Right ventricle myocardium inferior (tissue), 1 donor: ENCODE measurements around the gene FOXJ3. TPM values are rescaled to one million over a fixed set of nuclear protein-coding genes. Genes with fewer than 3 reads are reported as not detected.
A peak's percentile ranks its signal among the peaks of the same experiment; 100 is the strongest.
"Not testable (repeated sequence)": the region's sequence is repeated elsewhere in the genome, so short reads cannot be mapped to it uniquely, and the experiment has no call there.

ENCODE experiments used
- ATAC-seq: fragments of 200-7000 bp; cut with Tn5 transposase; one replicate; pipeline ENCODE4 v1.9.1; 2020; ENCODE audit warnings: mild to moderate bottlenecking, moderate library complexity
- DNase-seq: peaks from one replicate; pipeline ENCODE4 v3.0.0; 2021; ENCODE audit errors: missing footprints
- intact Hi-C: fragments of 100-400 bp; cut with DNase I; formaldehyde crosslinking; loops from one replicate; pipeline ENCODE4 v1.11.0; 2022
- total RNA-seq: library from RNA; stranded (reverse); fragmentation: NEBNext Ultra II Directional; extraction: Animal tissue kit (Norgen Biotek cat#: 25700); gene quantifications from one replicate; pipeline ENCODE4 v1.2.1, GENCODE V29; 2021
- donor health status: DM: no; HTN: yes; CAD: no; lungs with severe emphysema.

FOXJ3 gene
- total RNA-seq, 1 donor from 2014 or later: 37.9 TPM

- ATAC-seq: peak; percentile 85
- DNase-seq: no peak
- intact Hi-C loops: no loop called here
Measured at GRCh38 chr1:42214447-42214871, 120.6 kb downstream of the FOXJ3 start.

GRCh38 chr1:42211224-42211623 is 123.8 kb downstream of the FOXJ3 start:
- intact Hi-C loops: no loop called here
- DNase-seq (no peak), ATAC-seq (no peak)

GRCh38 chr1:42210421-42211133 is 124.5 kb downstream of the FOXJ3 start:
- intact Hi-C loops: no loop called here
- no peak for ATAC-seq

GRCh38 chr1:42209526-42210251 is 125.3 kb downstream of the FOXJ3 start:
- no peak for ATAC-seq
- DNase-seq: no peak

More at GRCh38 chr1:42210421-42211133, 124.5 kb downstream of the FOXJ3 start:
- no peak for DNase-seq

DNA sequence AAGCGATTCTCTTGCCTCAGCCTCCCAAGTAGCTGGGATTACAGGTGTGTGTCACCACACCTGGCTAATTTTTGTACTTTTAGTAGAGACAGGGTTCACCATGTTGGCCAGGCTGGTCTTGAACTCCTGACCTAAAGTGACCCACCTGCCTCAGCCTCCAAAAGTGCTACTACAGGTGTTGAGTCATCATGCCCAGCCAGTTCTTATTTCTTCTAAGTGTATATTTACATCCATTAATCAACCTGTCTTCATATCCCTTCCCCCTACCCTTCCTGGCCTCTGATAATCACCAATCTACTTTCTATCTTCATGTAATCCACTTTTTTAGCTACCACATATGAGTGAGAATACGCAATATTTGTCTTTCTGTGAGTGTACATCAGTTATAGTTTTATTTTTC is 128.1 kb downstream of the FOXJ3 start:
- DNase-seq, ATAC-seq, intact Hi-C loops: not testable (repeated sequence)

More at GRCh38 chr1:42209526-42210251, 125.3 kb downstream of the FOXJ3 start:
- intact Hi-C loops: no loop called here

GRCh38 chr1:42206164-42206563 is 128.9 kb downstream of the FOXJ3 start:
- DNase-seq (no peak), ATAC-seq (no peak)
- intact Hi-C loops: no loop called here

- ATAC-seq (no peak), DNase-seq (no peak)
- intact Hi-C loops: no loop called here
Measured at GRCh38 chr1:42201986-42202385, 133.0 kb downstream of the FOXJ3 start.

DNA sequence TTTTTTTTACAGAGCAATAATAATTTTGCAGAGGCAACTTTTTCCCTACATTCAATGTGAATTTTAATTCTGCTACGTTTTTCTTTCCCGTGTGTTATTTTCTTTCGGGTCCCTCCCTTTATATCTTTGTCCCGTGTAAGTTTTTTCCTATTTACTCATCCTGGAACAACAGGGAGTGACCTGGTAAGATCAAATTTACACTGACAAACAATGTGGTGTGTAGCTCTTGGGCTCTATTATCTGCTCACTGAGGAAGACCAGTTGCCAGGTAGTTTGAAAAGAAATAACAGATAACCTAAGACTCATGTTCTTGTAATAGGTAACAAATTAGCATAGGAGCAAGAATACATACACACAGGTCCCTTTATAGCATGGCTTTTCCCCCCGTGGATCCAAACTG is 136.8 kb downstream of the FOXJ3 start:
- intact Hi-C loops: no loop called here
- ATAC-seq: no peak
- no peak for DNase-seq

DNA sequence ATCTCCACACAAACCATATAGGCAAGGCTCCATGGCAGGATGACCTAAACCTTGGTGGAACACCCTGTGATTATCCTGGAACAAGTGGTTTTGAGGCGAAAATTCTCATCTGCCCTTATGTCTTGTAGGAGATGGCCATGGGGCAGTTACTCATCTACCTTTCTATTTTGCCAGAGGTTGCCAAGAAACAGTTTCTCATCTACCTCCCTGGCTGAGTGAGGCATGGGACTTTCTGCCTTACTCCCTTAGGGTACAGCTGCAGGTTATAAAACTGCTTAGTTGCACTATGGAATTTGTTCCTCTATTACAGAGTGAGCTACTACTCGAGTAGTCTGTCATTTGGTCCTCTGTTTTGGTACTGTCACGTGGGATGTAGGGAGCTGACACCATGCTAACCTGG is 139.2 kb downstream of the FOXJ3 start:
- DNase-seq (no peak), ATAC-seq (no peak)
- intact Hi-C loops: no loop called here

- ATAC-seq (no peak), DNase-seq (no peak)
- intact Hi-C loops: no loop called here
Measured at GRCh38 chr1:42192106-42192505, 142.9 kb downstream of the FOXJ3 start.

GRCh38 chr1:42191319-42191718 is 143.7 kb downstream of the FOXJ3 start:
- no peak for ATAC-seq
- intact Hi-C loops: no loop called here
- no peak for DNase-seq

DNA sequence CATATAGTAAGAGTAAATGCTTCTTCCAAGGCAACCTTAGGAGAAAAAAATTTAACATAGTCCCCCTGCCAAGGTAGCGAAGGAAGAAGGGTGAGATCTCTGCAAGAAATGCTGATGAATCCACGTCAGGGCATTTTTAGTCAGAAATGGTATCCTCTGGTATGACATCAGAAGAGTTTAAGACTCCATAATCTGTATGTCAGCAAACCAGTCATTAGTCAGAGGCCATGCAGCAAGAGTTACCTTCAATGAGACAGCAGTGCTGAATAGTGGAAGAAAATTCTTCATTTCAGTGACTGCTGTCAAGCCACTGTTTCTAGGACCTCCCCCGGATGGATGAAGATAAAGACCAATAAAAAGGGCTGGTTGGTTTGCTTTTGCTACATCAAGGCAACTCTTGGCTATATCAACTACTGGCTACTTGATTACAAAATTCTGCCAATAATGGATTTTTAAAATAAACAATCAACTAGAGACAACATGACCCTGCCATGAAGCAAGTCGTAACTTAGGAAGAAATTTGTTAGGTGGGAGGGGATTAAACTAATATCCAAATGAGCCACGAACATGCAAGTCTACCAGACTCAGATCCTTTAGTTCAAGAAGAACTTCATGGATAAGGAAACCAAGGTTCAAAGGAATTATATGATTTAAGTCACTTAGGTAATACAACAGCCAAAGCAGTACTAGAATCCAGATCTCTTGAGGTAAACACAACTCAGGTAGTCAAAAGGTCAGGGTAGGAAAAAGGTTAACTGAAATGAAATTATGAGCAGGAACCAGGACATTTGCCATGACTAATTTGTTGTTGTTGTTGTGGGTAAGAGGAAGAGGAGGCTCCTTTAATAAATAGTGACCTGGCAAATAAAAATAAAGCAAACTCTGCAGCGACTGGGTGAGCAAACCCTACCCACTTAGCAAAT is 144.8 kb downstream of the FOXJ3 start:
- DNase-seq (no peak), ATAC-seq (no peak)
- intact Hi-C loops: no loop called here

DNA sequence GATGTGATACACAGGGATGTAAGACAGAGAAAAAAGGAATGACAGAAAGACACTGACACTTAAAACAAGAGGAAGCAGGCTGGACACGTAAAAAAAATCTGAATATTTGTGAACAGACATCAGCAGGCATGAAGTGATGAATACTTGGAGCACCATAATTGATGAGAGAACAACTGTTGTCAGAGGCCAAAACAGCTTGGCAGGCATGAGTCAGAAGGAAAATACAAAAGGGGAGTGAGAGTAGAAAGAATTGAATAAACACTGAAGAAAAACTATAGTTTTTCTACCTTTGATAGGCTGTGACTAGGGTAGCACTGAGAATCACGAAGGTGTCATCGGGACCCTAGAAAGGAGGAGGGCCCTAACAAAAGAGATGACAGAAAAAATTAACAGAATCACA is 148.9 kb downstream of the FOXJ3 start:
- no peak for ATAC-seq
- DNase-seq: no peak
- intact Hi-C loops: no loop called here

GRCh38 chr1:42184616-42185015 is 150.4 kb downstream of the FOXJ3 start:
- no peak for ATAC-seq
- intact Hi-C loops: no loop called here
- no peak for DNase-seq

- DNase-seq (no peak), ATAC-seq (no peak)
- intact Hi-C loops: no loop called here
Measured at GRCh38 chr1:42183957-42184268, 151.1 kb downstream of the FOXJ3 start.

- intact Hi-C loops: no loop called here
- ATAC-seq (no peak), DNase-seq (no peak)
Measured at GRCh38 chr1:42183210-42183956, 151.7 kb downstream of the FOXJ3 start.

- intact Hi-C loops: no loop called here
Measured at GRCh38 chr1:42181687-42182086, 153.3 kb downstream of the FOXJ3 start.

GRCh38 chr1:42179900-42180329 is 155.1 kb downstream of the FOXJ3 start:
- intact Hi-C loops: loop anchor here (10.0 kb wide), 3 partner anchors 275 to 495 kb away; partner anchors contain the start of genes PPCS and ZMYND12
- ATAC-seq (no peak), DNase-seq (no peak)

More at GRCh38 chr1:42181687-42182086, 153.3 kb downstream of the FOXJ3 start:
- ATAC-seq: no peak
- DNase-seq: no peak
